Neural progenitor cell (in vitro differentiated cells): ENCODE measurements around the gene LIMS2. TPM values are rescaled to one million over a fixed set of nuclear protein-coding genes. Genes with fewer than 3 reads are reported as not detected.
A peak's percentile ranks its signal among the peaks of the same experiment; 100 is the strongest.

ENCODE experiments used
- DNase-seq: peaks from one replicate; pipeline ENCODE4 v3.0.0-alpha.2; 2016; ENCODE audit warnings: low spot score
- H2AFZ ChIP-seq: fragments of 200-600 bp; sonication (generic); replicated peaks from 2 replicates; pipeline ENCODE4 v1.6.1; 2016; ENCODE audit warnings: antibody characterized with exemption
- H3F3A ChIP-seq: fragments of 200-600 bp; sonication (generic); 2 replicates; pipeline ENCODE4 v1.6.1; 2016; ENCODE audit warnings: antibody characterized with exemption, low read depth
- H3K27ac ChIP-seq: fragments of 200-600 bp; sonication (generic); 2 replicates; pipeline ENCODE4 v1.5.1; 2016; ENCODE audit warnings: mild to moderate bottlenecking
- H3K27me3 ChIP-seq: fragments of 200-600 bp; sonication (generic); 2 replicates; pipeline ENCODE4 v1.6.1; 2016; ENCODE audit warnings: mild to moderate bottlenecking, moderate library complexity
- H3K36me3 ChIP-seq: fragments of 200-600 bp; sonication (generic); 2 replicates; pipeline ENCODE4 v1.5.1; 2016
- H3K4me1 ChIP-seq: fragments of 200-600 bp; sonication (generic); 2 replicates; pipeline ENCODE4 v1.6.1; 2016; ENCODE audit warnings: mixed run types
- H3K4me2 ChIP-seq: fragments of 200-600 bp; sonication (generic); 2 replicates; pipeline ENCODE4 v1.6.1; 2016
- H3K4me3 ChIP-seq: fragments of 200-600 bp; sonication (generic); 2 replicates; pipeline ENCODE4 v1.5.1; 2016
- H3K79me2 ChIP-seq: fragments of 200-600 bp; sonication (generic); 2 replicates; pipeline ENCODE4 v1.6.1; 2016; ENCODE audit warnings: low read depth
- H3K9ac ChIP-seq: fragments of 200-600 bp; sonication (generic); 2 replicates; pipeline ENCODE4 v1.6.1; 2016
- H3K9me3 ChIP-seq: fragments of 200-600 bp; sonication (generic); 2 replicates; pipeline ENCODE4 v1.5.1; 2016; ENCODE audit warnings: low read depth
- H4K20me1 ChIP-seq: fragments of 200-600 bp; sonication (generic); 2 replicates; pipeline ENCODE4 v1.6.1; 2016; ENCODE audit warnings: low read depth
- H3K27ac Mint-ChIP-seq: 3 replicates; pipeline ENCODE4 v1.8.0; 2021; ENCODE audit warnings: mixed read lengths
- H3K27me3 Mint-ChIP-seq: 2 replicates; pipeline ENCODE4 v1.8.0; 2022; ENCODE audit warnings: low read depth, mild to moderate bottlenecking, inconsistent platforms, moderate library complexity, mixed read lengths; ENCODE audit not compliant: insufficient read depth
- H3K36me3 Mint-ChIP-seq: 3 replicates; pipeline ENCODE4 v1.8.0; 2021; ENCODE audit warnings: mixed read lengths
- H3K4me1 Mint-ChIP-seq: 3 replicates; pipeline ENCODE4 v1.8.0; 2021; ENCODE audit warnings: mixed read lengths
- H3K4me3 Mint-ChIP-seq: 3 replicates; pipeline ENCODE4 v1.8.0; 2021; ENCODE audit warnings: mild to moderate bottlenecking, moderate library complexity, mixed read lengths
- H3K9me3 Mint-ChIP-seq: 3 replicates; pipeline ENCODE4 v1.8.0; 2020; ENCODE audit warnings: mixed read lengths
- EZH2 ChIP-seq: fragments of 200-600 bp; sonication (generic); IDR thresholded peaks from 2 replicates; pipeline ENCODE4 v1.6.1; 2017; ENCODE audit warnings: antibody characterized with exemption, mild to moderate bottlenecking, moderate library complexity
- EZH2phosphoT487 ChIP-seq: fragments of 200-600 bp; sonication (generic); IDR thresholded peaks from 2 replicates; pipeline ENCODE4 v1.6.1; 2017; ENCODE audit warnings: antibody characterized with exemption
- total RNA-seq: library from RNA; depleted of rRNA; stranded (reverse); fragments of >200 nt; gene quantifications from 2 replicates; pipeline ENCODE4 v1.2.3, GENCODE V29; 2015; ENCODE audit warnings: low replicate concordance
- TF ChIP-seq, protein P1 (sequence below): fragments of 200-600 bp; sonication (generic); IDR thresholded peaks from 2 replicates; pipeline ENCODE4 v1.5.1; 2017; ENCODE audit warnings: antibody characterized with exemption, mild to moderate bottlenecking

Gene LIMS2
- total RNA-seq, 1 donor from 2014 or later = not detected

DNA sequence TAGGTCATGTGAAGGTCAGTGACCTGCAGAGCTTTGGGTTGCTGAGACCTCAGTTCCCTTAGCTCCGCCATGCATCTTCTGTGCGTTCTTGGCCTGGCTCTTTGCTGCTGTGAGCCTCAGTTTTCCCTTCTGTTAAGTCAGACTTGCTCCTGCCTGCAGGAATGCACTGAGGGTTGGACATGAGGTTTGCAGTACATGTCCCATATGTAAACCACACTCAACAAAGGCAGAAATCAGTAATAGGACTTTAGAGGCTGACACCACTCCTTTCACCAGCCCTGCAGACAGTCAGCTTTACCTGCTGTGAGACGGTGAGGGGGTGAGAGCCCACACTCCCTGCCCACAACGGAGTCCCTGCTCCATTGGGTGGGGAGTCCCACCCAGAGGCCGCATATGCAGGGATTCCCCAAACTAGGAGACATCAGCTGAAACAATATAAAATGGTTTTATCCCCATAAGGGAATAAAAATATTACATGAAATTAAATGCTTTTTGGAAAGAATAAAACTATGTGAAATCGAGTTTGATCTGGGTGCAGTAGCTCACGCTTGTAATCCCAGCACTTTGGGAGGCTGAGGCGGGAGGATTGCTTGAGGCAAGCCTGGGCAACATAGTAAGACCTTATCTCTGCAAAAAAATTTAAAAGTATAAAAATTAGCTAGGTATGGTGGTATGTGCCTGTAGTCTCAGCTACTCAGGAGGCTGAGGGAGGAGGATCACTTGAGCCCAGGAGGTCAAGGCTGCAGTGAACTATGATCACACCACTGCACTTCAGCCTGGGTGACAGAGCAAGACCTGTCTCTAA lies 84.7 kb downstream of the LIMS2 start:
- Histone ChIP-seq H3K9ac (no peak overlapping the region), H3K27me3 (no peaks in the 10 kb centered on the region), H3F3A (no peaks in the 10 kb centered on the region), H3K4me3 (no peak overlapping the region), H3K9me3 (no peaks in the 10 kb centered on the region), H4K20me1 (no peaks in the 10 kb centered on the region), H3K4me1 (no peaks in the 10 kb centered on the region), H2AFZ (peak overlapping the region; percentile 81), H3K79me2 (no peaks in the 10 kb centered on the region), H3K27ac (no peak overlapping the region), H3K4me2 (no peak overlapping the region), H3K36me3 (no peaks in the 10 kb centered on the region)
- Mint-ChIP-seq H3K4me1 (peaks cover 2% of the 10 kb centered on the region), H3K27ac (peak overlapping the region; percentile 94), H3K4me3 (no peak overlapping the region), H3K27me3 (peaks cover 2% of the 10 kb centered on the region), H3K9me3 (no peaks in the 10 kb centered on the region), H3K36me3 (no peaks in the 10 kb centered on the region)
- no peak for DNase-seq
- TF ChIP-seq EZH2 = no peak
- TF ChIP-seq, protein P1, sequence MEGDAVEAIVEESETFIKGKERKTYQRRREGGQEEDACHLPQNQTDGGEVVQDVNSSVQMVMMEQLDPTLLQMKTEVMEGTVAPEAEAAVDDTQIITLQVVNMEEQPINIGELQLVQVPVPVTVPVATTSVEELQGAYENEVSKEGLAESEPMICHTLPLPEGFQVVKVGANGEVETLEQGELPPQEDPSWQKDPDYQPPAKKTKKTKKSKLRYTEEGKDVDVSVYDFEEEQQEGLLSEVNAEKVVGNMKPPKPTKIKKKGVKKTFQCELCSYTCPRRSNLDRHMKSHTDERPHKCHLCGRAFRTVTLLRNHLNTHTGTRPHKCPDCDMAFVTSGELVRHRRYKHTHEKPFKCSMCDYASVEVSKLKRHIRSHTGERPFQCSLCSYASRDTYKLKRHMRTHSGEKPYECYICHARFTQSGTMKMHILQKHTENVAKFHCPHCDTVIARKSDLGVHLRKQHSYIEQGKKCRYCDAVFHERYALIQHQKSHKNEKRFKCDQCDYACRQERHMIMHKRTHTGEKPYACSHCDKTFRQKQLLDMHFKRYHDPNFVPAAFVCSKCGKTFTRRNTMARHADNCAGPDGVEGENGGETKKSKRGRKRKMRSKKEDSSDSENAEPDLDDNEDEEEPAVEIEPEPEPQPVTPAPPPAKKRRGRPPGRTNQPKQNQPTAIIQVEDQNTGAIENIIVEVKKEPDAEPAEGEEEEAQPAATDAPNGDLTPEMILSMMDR = no peak
- no peak for TF ChIP-seq EZH2phosphoT487

DNA sequence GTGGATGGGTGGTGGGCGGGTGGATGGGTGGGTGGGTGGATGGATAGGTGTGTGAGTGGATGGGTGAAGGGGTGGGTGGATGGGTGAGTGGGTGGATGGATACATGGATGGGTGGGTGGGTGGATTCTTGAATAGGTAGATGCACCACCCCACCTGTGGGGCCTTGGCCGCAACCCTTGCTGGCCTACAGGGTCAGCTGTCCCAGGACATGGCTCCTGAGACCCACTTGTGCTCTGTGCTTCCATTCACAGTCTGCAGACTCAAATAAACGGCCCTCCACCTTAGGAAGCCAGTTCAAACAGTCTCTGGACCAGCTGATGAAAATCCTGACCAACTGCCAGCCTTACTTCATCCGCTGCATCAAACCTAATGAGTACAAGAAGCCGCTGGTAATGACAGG lies 85.5 kb downstream of the LIMS2 start:
- H3K9me3 Mint-ChIP-seq = no peaks in the 10 kb centered on the region
- Histone ChIP-seq H3K27me3 (no peaks in the 10 kb centered on the region), H3K9me3 (no peaks in the 10 kb centered on the region), H3F3A (no peaks in the 10 kb centered on the region), H3K79me2 (no peaks in the 10 kb centered on the region), H3K27ac (no peak overlapping the region), H3K4me1 (no peaks in the 10 kb centered on the region), H3K4me3 (no peak overlapping the region), H3K36me3 (no peaks in the 10 kb centered on the region), H4K20me1 (no peaks in the 10 kb centered on the region), H2AFZ (no peak overlapping the region), H3K9ac (no peak overlapping the region), H3K4me2 (no peak overlapping the region)
- peaks cover 2% of the 10 kb centered on the region for H3K27me3 Mint-ChIP-seq
- DNase-seq = no peak
- TF ChIP-seq, protein P1 = no peak
- H3K27ac Mint-ChIP-seq = no peak overlapping the region
- H3K36me3 Mint-ChIP-seq = no peaks in the 10 kb centered on the region
- no peak overlapping the region for H3K4me3 Mint-ChIP-seq
- peaks cover 2% of the 10 kb centered on the region for H3K4me1 Mint-ChIP-seq

DNA sequence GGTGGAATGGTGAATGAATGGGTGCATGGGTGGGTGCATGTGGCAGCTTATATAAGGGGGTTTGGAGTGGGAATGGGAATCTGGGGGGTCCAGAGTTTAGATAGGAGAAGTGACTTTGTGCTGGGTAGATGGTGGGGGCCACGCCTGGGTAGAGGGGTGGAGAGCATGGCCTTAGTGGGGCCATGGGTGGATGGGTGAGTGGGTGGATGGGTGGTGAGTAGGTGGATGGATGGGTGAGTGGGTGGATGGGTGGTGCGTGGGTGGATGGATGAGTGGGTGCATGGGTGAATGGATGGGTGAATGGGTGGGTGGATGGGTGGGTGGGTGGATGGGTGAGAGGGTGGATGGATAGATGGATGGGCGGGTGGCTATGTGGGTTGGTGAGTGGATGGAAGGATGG lies 86.0 kb downstream of the LIMS2 start:
- Histone ChIP-seq H3K9ac (no peak overlapping the region), H3K27ac (no peak overlapping the region), H3K36me3 (no peaks in the 10 kb centered on the region), H3K4me3 (no peak overlapping the region), H3K27me3 (no peaks in the 10 kb centered on the region), H2AFZ (no peak overlapping the region), H4K20me1 (no peaks in the 10 kb centered on the region), H3K9me3 (no peaks in the 10 kb centered on the region), H3K4me2 (no peak overlapping the region), H3K79me2 (no peaks in the 10 kb centered on the region), H3F3A (no peaks in the 10 kb centered on the region), H3K4me1 (no peaks in the 10 kb centered on the region)
- Mint-ChIP-seq H3K27me3 (peaks cover 2% of the 10 kb centered on the region), H3K36me3 (no peaks in the 10 kb centered on the region), H3K9me3 (no peaks in the 10 kb centered on the region), H3K27ac (no peak overlapping the region), H3K4me3 (no peak overlapping the region), H3K4me1 (peaks cover 2% of the 10 kb centered on the region)
- no peak for TF ChIP-seq EZH2
- no peak for DNase-seq

Other genes starting within 250 kb of the LIMS2 start
- gene IWS1, start 149.0 kb downstream of the LIMS2 start, total RNA-seq = 77.8 and 115 TPM in 2 replicates
- 0.03 TPM in 1 of 2 replicates, not detected in the other for gene MYO7B, start 139.8 kb downstream of the LIMS2 start, total RNA-seq
- gene GPR17, start 29.4 kb downstream of the LIMS2 start, total RNA-seq = not detected in 2 replicates
- gene SFT2D3, start 26.0 kb upstream of the LIMS2 start, total RNA-seq = 22.8 and 30.6 TPM in 2 replicates
- 43.7 and 83.4 TPM in 2 replicates for gene WDR33, start 135.6 kb upstream of the LIMS2 start, total RNA-seq
- gene POLR2D, start 182.6 kb upstream of the LIMS2 start, total RNA-seq = 32.2 and 33.7 TPM in 2 replicates
- gene AMMECR1L, start 210.4 kb upstream of the LIMS2 start, total RNA-seq = 19.0 and 21.0 TPM in 2 replicates